Activated naive CD8-positive, alpha-beta T cell treated with anti-CD3 and anti-CD28 coated beads, Interleukin-2, amount 50 U/mL, for 24 hours (primary cell): ENCODE measurements around the gene FAM50B.
"Not testable (repeated sequence)": the region's sequence is repeated elsewhere in the genome, so short reads cannot be mapped to it uniquely, and the experiment has no call there.

ENCODE experiments used
- ATAC-seq: fragments of 150-1000 bp; cut with Tn5 transposase; one replicate; pipeline ENCODE4 v1.10.0; 2021
- DNase-seq: peaks from one replicate; pipeline ENCODE4 v3.0.0; 2021
- H3K27ac Mint-ChIP-seq: one replicate; pipeline ENCODE4 v1.8.0; 2021; ENCODE audit warnings: mild to moderate bottlenecking, mixed read lengths
- H3K27me3 Mint-ChIP-seq: one replicate; pipeline ENCODE4 v1.8.0; 2021; ENCODE audit warnings: mixed read lengths
- H3K36me3 Mint-ChIP-seq: one replicate; pipeline ENCODE4 v1.8.0; 2021; ENCODE audit warnings: low read depth, mixed read lengths
- H3K4me1 Mint-ChIP-seq: one replicate; pipeline ENCODE4 v1.8.0; 2021; ENCODE audit warnings: mixed read lengths
- H3K4me3 Mint-ChIP-seq: one replicate; pipeline ENCODE4 v1.8.0; 2021; ENCODE audit warnings: mild to moderate bottlenecking, moderate library complexity, mixed read lengths
- H3K9me3 Mint-ChIP-seq: one replicate; pipeline ENCODE4 v1.8.0; 2021; ENCODE audit warnings: mixed read lengths

The FAM50B gene

GRCh38 chr6:3851839-3852238 is 2.7 kb downstream of the FAM50B start:
- ATAC-seq (no peak), DNase-seq (no peak)
- H3K4me3 Mint-ChIP-seq, result no peak overlapping the region
- peaks cover 22% of the 10 kb centered on the region for H3K4me1 Mint-ChIP-seq
- H3K27ac Mint-ChIP-seq, result no peak overlapping the region
- H3K27me3 Mint-ChIP-seq, result peaks cover 2% of the 10 kb centered on the region
- H3K9me3 Mint-ChIP-seq, result peaks cover 4% of the 10 kb centered on the region
- peaks cover 4% of the 10 kb centered on the region for H3K36me3 Mint-ChIP-seq

GRCh38 chr6:3852391-3852790 is 3.2 kb downstream of the FAM50B start:
- peaks cover 2% of the 10 kb centered on the region for H3K27me3 Mint-ChIP-seq
- ATAC-seq, result no peak
- no peak for DNase-seq
- H3K9me3 Mint-ChIP-seq, result peaks cover 4% of the 10 kb centered on the region
- H3K27ac Mint-ChIP-seq, result no peak overlapping the region
- peaks cover 20% of the 10 kb centered on the region for H3K4me1 Mint-ChIP-seq
- H3K4me3 Mint-ChIP-seq, result no peak overlapping the region
- H3K36me3 Mint-ChIP-seq, result peaks cover 4% of the 10 kb centered on the region

- H3K4me1 Mint-ChIP-seq, result peaks cover 2% of the 10 kb centered on the region
- no peak for DNase-seq
- H3K27me3 Mint-ChIP-seq, result peaks cover 2% of the 10 kb centered on the region
- peaks cover 2% of the 10 kb centered on the region for H3K36me3 Mint-ChIP-seq
- no peak overlapping the region for H3K27ac Mint-ChIP-seq
- no peak for ATAC-seq
- peaks cover 11% of the 10 kb centered on the region for H3K9me3 Mint-ChIP-seq
- H3K4me3 Mint-ChIP-seq, result no peak overlapping the region
Observed at GRCh38 chr6:3855866-3856265, 6.7 kb downstream of the FAM50B start.

- no peak for DNase-seq
- peaks cover 2% of the 10 kb centered on the region for H3K27me3 Mint-ChIP-seq
Observed at GRCh38 chr6:3856576-3856975, 7.4 kb downstream of the FAM50B start.

DNA sequence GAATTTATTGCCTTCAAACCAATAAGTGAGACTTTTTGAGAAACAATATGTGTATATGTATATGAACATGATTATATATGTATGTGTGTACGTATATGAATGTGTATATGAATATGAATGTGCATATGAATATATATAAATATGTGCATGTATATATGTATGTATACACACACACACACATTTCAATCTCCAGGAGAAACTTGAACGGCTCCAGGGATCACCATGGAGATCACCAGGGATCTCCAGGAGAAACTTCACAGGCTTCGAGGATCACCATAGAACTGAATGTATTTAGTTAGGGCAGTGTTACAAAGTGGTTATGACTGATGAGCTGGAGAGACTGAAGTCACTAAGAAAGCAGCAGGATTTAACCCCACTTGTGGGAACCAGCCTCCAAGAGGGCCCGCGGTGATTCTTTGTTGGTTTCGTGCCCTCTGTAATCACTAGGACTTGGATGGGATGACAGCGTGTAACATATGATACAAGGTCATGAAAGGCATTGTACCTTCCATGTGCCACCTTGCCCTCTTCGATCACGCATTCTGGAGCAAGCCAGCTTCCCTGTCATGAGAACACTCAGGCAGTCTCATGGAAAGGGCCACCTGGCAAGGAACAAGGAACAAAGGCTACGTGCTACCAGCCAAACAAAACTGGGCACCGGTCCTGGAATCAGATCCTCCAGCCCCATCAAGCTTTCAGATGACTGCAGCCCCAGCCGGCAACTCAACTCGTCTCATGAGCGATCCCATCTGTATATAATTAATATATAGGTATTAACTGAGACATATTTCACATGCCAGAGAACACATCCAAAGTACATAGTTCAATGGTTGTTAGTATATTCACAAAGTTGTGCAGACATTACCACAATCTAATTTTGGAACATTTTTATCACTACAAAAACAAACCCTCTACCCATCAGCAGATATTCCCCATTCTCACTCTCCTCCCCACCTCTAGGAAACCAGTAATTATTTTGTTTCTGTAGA is 8.6 kb downstream of the FAM50B start:
- Mint-ChIP-seq H3K27ac (no peak overlapping the region), H3K27me3 (peaks cover 6% of the 10 kb centered on the region), H3K4me1 (no peaks in the 10 kb centered on the region), H3K9me3 (peaks cover 15% of the 10 kb centered on the region), H3K4me3 (no peak overlapping the region), H3K36me3 (peaks cover 7% of the 10 kb centered on the region)
- DNase-seq (no peak), ATAC-seq (no peak)

More at GRCh38 chr6:3856576-3856975, 7.4 kb downstream of the FAM50B start:
- H3K9me3 Mint-ChIP-seq, result peaks cover 15% of the 10 kb centered on the region
- no peak overlapping the region for H3K27ac Mint-ChIP-seq
- peaks cover 7% of the 10 kb centered on the region for H3K36me3 Mint-ChIP-seq
- no peaks in the 10 kb centered on the region for H3K4me1 Mint-ChIP-seq
- no peak overlapping the region for H3K4me3 Mint-ChIP-seq
- no peak for ATAC-seq

- Mint-ChIP-seq H3K9me3 (peaks cover 10% of the 10 kb centered on the region), H3K36me3 (peaks cover 5% of the 10 kb centered on the region), H3K4me3 (no peak overlapping the region), H3K4me1 (no peaks in the 10 kb centered on the region), H3K27me3 (peaks cover 8% of the 10 kb centered on the region), H3K27ac (no peak overlapping the region)
- ATAC-seq (no peak), DNase-seq (no peak)
Observed at GRCh38 chr6:3859878-3860552, 10.8 kb downstream of the FAM50B start.

DNA sequence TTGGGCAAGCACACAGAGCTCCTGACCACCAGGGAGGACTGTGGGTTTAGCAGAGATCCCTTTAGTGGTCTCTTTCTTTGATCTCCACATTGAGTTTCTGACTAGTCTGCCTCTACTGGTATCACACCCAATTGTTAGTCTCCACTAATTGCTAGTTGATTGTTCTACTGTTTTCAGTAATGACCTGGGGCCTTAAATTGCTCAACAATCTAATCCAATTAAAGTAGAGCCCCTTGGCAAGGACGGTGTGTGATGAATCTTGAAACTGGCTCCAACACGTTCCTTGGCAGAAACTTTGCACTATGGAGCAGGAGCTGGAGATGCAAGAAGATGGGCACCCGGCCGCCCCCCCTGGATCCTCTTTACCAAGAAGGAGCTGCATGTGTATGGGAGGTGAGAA is 12.3 kb downstream of the FAM50B start:
- Mint-ChIP-seq H3K27me3 (peaks cover 12% of the 10 kb centered on the region), H3K4me3 (no peak overlapping the region), H3K36me3 (peaks cover 5% of the 10 kb centered on the region), H3K4me1 (no peaks in the 10 kb centered on the region), H3K27ac (no peak overlapping the region), H3K9me3 (peaks cover 14% of the 10 kb centered on the region)
- DNase-seq (no peak), ATAC-seq (no peak)

DNA sequence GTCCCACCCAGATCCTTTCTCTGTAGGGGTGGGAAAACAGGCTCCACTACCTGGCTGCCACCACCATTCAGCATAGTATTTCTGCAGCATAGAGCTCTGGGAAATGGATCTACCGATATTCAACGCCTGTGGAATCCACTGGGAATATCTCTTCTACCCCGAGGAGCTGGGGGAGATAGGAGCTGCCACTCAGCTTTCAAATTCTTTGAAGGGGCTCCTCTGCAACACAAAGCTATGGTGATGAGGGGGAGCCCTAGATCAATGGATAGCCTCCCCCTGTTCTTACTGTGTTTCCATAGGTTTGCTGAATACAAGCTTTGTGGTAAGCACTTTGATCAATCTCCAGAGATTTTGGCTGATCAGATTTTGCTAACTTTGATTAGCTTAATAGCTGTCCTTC is 12.9 kb downstream of the FAM50B start:
- ATAC-seq, result no peak
- no peak overlapping the region for H3K4me3 Mint-ChIP-seq
- peaks cover 14% of the 10 kb centered on the region for H3K9me3 Mint-ChIP-seq
- H3K27me3 Mint-ChIP-seq, result peaks cover 15% of the 10 kb centered on the region
- no peak overlapping the region for H3K27ac Mint-ChIP-seq
- DNase-seq, result no peak
- H3K4me1 Mint-ChIP-seq, result no peaks in the 10 kb centered on the region
- peaks cover 5% of the 10 kb centered on the region for H3K36me3 Mint-ChIP-seq

DNA sequence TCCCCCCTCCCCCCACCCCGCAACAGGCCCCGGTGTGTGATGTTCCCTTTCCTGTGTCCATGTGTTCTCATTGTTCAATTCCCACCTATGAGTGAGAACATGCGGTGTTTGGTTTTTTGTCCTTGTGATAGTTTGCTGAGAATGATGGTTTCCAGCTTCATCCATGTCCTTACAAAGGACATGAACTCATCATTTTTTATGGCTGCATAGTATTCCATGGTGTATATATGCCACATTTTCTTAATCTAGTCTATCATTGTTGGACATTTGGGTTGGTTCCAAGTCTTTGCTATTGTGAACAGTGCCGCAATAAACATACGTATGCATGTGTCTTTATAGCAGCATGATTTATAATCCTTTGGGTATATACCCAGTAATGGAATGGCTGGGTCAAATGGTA is 14.1 kb downstream of the FAM50B start:
- H3K36me3 Mint-ChIP-seq, H3K4me1 Mint-ChIP-seq, DNase-seq, H3K4me3 Mint-ChIP-seq, H3K27ac Mint-ChIP-seq, ATAC-seq: not testable (repeated sequence)
- peaks cover 14% of the 10 kb centered on the region for H3K9me3 Mint-ChIP-seq
- peaks cover 15% of the 10 kb centered on the region for H3K27me3 Mint-ChIP-seq

DNA sequence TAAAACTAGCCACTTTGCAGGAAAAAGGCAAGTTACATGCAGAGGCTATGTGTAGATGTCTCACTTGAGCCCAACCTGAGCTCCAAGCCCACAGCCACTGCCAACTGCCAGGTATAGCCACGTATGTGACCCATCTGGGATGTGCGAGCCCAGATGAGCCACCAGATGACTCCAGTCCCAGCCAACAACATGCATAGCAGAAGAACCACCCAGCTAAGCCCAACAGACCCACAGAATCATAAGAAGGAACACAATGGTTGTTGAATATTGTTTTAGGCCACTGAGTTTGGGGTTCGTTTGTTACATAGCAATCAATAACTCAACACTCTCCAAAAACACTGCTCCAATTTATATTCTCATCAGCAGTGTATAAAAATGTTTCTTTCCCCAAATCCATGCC is 16.3 kb downstream of the FAM50B start:
- peaks cover 15% of the 10 kb centered on the region for H3K27me3 Mint-ChIP-seq

DNA sequence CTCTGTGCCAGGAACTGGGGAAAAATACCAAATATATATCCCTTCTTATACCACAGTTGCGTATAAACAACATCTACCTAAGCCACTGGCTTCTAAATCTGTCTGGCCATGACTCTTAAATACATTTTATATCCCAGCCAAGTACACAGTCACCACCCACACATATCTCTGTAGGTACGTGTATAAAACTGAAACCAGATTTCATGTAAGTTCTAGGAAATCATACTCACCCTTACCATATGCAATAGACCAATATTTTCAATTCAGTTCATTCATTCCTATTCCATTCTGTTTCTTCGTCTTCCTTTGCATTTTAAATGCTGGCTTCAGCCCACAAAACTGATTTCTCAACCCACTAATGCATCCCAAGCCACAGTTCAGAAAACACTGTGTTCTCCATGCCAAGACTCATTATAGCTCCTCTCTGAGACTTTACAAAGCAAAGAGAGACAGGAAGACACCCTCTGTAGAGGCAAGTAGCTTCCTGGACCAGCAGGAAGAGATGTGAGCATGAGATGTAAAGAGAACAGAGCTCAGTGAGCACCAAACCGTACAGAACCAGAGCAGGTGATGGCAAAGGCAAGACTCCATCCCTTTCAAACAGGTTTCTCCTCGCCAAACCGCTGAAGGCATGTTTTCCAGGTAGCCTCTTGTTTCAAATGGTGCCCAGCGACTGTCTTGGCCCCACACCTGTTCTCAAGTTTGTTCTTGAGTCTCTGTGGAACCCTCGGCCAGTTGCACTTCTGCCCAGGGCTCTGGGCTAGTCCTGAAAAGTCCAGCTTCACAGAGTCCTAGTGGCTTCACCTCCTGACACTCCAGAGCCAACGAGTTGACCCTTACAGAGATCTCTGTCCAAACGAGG is 18.7 kb downstream of the FAM50B start:
- Mint-ChIP-seq H3K36me3 (no peaks in the 10 kb centered on the region), H3K4me1 (peaks cover 24% of the 10 kb centered on the region), H3K27me3 (peaks cover 12% of the 10 kb centered on the region), H3K9me3 (peaks cover 3% of the 10 kb centered on the region), H3K4me3 (no peak overlapping the region), H3K27ac (peak overlapping the region; percentile 40)
- ATAC-seq (peak; percentile 77), DNase-seq (no peak)

More for the DNA sequence above, 16.3 kb downstream of the FAM50B start:
- peaks cover 5% of the 10 kb centered on the region for H3K36me3 Mint-ChIP-seq
- H3K4me3 Mint-ChIP-seq, result no peak overlapping the region
- no peak for ATAC-seq
- H3K4me1 Mint-ChIP-seq, result peaks cover 24% of the 10 kb centered on the region
- peaks cover 8% of the 10 kb centered on the region for H3K9me3 Mint-ChIP-seq
- no peak overlapping the region for H3K27ac Mint-ChIP-seq
- no peak for DNase-seq

DNA sequence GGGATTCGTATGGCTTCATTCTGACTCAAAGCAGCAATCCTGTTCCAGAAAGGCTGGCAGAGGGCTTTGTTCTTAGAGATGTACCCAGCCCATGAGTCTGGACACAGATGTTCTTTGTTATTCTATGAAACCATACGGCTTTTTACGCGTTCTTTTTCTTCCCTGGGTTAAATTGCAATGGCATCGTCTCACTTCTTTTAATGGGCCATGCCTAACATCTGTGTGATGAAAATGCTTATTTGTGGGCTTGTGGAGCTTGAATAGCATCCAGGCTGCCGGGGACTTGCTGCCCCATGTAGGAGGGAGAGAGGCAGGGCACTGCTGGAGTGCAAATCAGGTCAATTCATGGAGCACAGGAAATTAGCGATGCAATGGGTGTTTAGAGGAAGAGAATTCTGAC is 19.4 kb downstream of the FAM50B start:
- Mint-ChIP-seq H3K27me3 (peaks cover 15% of the 10 kb centered on the region), H3K36me3 (no peaks in the 10 kb centered on the region), H3K9me3 (peaks cover 3% of the 10 kb centered on the region), H3K4me1 (peaks cover 24% of the 10 kb centered on the region), H3K27ac (no peak overlapping the region), H3K4me3 (no peak overlapping the region)
- ATAC-seq (no peak), DNase-seq (no peak)

GRCh38 chr6:3869284-3869631 is 20.1 kb downstream of the FAM50B start:
- DNase-seq (no peak), ATAC-seq (no peak)
- Mint-ChIP-seq H3K4me1 (peaks cover 24% of the 10 kb centered on the region), H3K27ac (no peak overlapping the region), H3K4me3 (no peak overlapping the region), H3K9me3 (peaks cover 3% of the 10 kb centered on the region), H3K36me3 (no peaks in the 10 kb centered on the region), H3K27me3 (peaks cover 13% of the 10 kb centered on the region)
